Sigmoid colon (tissue), 3 donors: ENCODE results near the gene GBGT1.

ENCODE experiments used
- POLR2A ChIP-seq, 2 donors: fragments of 450-650 bp; IDR thresholded peaks; one replicate each; pipeline ENCODE4 v1.6.1; 2016; ENCODE audit warnings: antibody characterized with exemption in 2 of 2, mild to moderate bottlenecking in 2 of 2, moderate library complexity in 2 of 2
- TF ChIP-seq, protein P1 (sequence below), 4 experiments: fragments of 450-650 bp in 3 of 4; fragments of 200-600 bp in 1 of 4; IDR thresholded peaks; one replicate each; pipeline ENCODE4 v1.5.1; 2016 to 2019; ENCODE audit warnings: antibody characterized with exemption in 4 of 4, mild to moderate bottlenecking in 3 of 4, moderate library complexity in 2 of 4

DNA sequence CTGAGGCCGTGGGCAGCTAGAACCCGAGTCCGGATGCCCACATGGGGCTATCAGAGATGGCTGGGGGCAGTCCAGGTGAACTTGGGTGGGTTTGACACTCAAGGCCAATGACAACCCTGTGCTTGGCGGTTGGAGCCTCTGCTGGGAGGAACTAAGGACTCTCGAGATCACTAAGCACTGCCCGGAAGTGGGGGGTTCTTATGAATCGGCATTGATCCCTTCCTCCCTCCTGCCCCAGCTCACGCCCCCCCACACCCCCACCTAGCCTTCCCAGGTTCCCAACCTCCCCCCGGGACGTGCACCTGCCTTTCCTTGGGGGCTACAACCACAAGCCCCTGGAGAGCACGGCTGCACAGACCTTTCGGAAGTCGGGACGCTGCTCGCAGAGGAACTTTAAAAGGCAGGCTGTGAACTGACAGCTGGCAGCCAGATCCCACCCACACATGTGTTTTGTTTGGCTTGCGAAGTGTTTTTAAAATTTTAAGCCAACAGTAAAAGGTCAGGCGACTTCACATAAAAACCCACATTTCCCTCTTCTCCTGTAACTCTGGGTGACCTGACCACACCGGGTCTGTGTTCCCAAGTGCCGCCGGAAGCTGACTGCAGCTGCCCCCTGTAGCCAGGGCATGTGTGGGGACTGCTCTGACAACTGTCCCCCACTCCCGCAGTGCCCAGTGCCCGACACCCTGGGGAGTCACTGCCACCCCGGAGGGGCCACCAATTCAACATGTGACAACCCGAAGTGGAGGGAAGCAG lies 37.6 kb downstream of the GBGT1 start:
- TF ChIP-seq, protein P1, sequence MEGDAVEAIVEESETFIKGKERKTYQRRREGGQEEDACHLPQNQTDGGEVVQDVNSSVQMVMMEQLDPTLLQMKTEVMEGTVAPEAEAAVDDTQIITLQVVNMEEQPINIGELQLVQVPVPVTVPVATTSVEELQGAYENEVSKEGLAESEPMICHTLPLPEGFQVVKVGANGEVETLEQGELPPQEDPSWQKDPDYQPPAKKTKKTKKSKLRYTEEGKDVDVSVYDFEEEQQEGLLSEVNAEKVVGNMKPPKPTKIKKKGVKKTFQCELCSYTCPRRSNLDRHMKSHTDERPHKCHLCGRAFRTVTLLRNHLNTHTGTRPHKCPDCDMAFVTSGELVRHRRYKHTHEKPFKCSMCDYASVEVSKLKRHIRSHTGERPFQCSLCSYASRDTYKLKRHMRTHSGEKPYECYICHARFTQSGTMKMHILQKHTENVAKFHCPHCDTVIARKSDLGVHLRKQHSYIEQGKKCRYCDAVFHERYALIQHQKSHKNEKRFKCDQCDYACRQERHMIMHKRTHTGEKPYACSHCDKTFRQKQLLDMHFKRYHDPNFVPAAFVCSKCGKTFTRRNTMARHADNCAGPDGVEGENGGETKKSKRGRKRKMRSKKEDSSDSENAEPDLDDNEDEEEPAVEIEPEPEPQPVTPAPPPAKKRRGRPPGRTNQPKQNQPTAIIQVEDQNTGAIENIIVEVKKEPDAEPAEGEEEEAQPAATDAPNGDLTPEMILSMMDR (IDR thresholded peaks at IDR 0.05) = no peak
- no peak for TF ChIP-seq POLR2A (IDR thresholded peaks at IDR 0.05)
